HCT116 (cell line): ENCODE data around the gene NOTCH1. TPM values are rescaled to one million over a fixed set of nuclear protein-coding genes. Genes with fewer than 3 reads are reported as not detected.
A peak's percentile ranks its signal among the peaks of the same experiment; 100 is the strongest.

Experiments used
- ATAC-seq: fragments of 200-7000 bp; cut with Tn5 transposase; 2 replicates; pipeline ENCODE4 v1.9.1; 2020; ENCODE audit warnings: mild to moderate bottlenecking, moderate library complexity
- BruUV-seq: library from RNA; stranded (reverse); fragments of 400-500 nt; replicated peaks from 2 replicates; lab custom pipeline; 2021; lab: Mats Ljungman, UMichigan
- CTCF ChIA-PET: fragments of 300-600 bp; sonication (Branson Sonifier 250); formaldehyde crosslinking; loops from one replicate; lab custom pipeline; 2021; ENCODE audit warnings: antibody characterized with exemption; lab: Charles Lee
- POLR2A ChIA-PET: fragments of 300-600, 350-600 bp; sonication (Branson Sonifier 250); formaldehyde crosslinking; loops from one replicate; lab custom pipeline; 2021; ENCODE audit warnings: antibody characterized with exemption; lab: Charles Lee
- RAD21 ChIA-PET, 2 experiments: fragments of 300-600 bp; sonication (Branson Sonifier 250); formaldehyde crosslinking; loops; one replicate each; lab custom pipeline; 2023; ENCODE audit warnings: low total read pairs in 2 of 2; ENCODE audit not compliant: uncharacterized antibody in 2 of 2, unreplicated experiment in 2 of 2, low non-redundant PET in 1 of 2; lab: Charles Lee
- DNase-seq: peaks from one replicate; pipeline ENCODE4 v3.0.0-alpha.2; 2010; ENCODE audit warnings: low read depth, low spot score
- H2AFZ ChIP-seq: fragments of 200-600 bp; shearing (Covaris generic), sonication (generic); 2 replicates; pipeline ENCODE4 v1.6.1; 2017; ENCODE audit warnings: low read depth, mixed run types, mixed read lengths, antibody characterized with exemption, low read length; ENCODE audit not compliant: poor library complexity, severe bottlenecking
- H3K27ac ChIP-seq: 2 replicates; pipeline ENCODE4 v1.5.1; 2012; ENCODE audit warnings: low read depth, low read length
- H3K27me3 ChIP-seq: fragments of 200-600 bp; sonication (generic); 2 replicates; pipeline ENCODE4 v1.6.1; 2016; ENCODE audit warnings: mixed run types, low read length, mixed read lengths; ENCODE audit not compliant: insufficient read depth
- H3K36me3 ChIP-seq, 2 experiments: fragments of 200-500 bp in 1 of 2; fragments of 200-600 bp in 1 of 2; sonication (Bioruptor generic) in 1 of 2; sonication (generic) in 1 of 2; 2 replicates each; pipeline versions ENCODE4 v1.5.1 to v1.6.1; 2014 to 2016; ENCODE audit warnings: low read length in 2 of 2, inconsistent platforms in 1 of 2, mixed read lengths in 1 of 2, mixed run types in 1 of 2; ENCODE audit not compliant: insufficient read depth in 2 of 2, control insufficient read depth in 1 of 2
- H3K4me1 ChIP-seq, 2 experiments: fragments of 200-600 bp in 1 of 2; sonication (generic) in 1 of 2; 2 replicates each; pipeline versions ENCODE4 v1.5.1 to v1.6.1; 2012 to 2017; ENCODE audit warnings: low read length in 2 of 2, inconsistent platforms in 1 of 2, mild to moderate bottlenecking in 1 of 2, mixed read lengths in 1 of 2, mixed run types in 1 of 2, moderate library complexity in 1 of 2; ENCODE audit not compliant: insufficient read depth in 2 of 2, control insufficient read depth in 1 of 2
- H3K4me2 ChIP-seq: fragments of 200-600 bp; sonication (generic); 2 replicates; pipeline ENCODE4 v1.6.1; 2017; ENCODE audit warnings: mixed run types, low read length, mixed read lengths
- H3K4me3 ChIP-seq, 2 experiments: fragments of 200-600 bp in 1 of 2; sonication (generic) in 1 of 2; replicated peaks in 1 of 2; 2 replicates each; pipeline ENCODE4 v1.5.1; 2011 to 2016; ENCODE audit warnings: low read length in 2 of 2, control low read depth in 1 of 2, low read depth in 1 of 2, mild to moderate bottlenecking in 1 of 2, mixed read lengths in 1 of 2, mixed run types in 1 of 2
- H3K79me2 ChIP-seq: fragments of 200-600 bp; sonication (generic); 2 replicates; pipeline ENCODE4 v1.6.1; 2017; ENCODE audit warnings: mild to moderate bottlenecking, mixed run types, low read length, moderate library complexity, mixed read lengths; ENCODE audit not compliant: insufficient read depth
- H3K9ac ChIP-seq: fragments of 200-600 bp; sonication (generic); 2 replicates; pipeline ENCODE4 v1.6.1; 2016; ENCODE audit warnings: low read length, mixed read lengths
- H3K9me2 ChIP-seq: fragments of 200-600 bp; sonication (generic), shearing (Covaris generic); 2 replicates; pipeline ENCODE4 v1.6.1; 2017; ENCODE audit warnings: mixed run types, mild to moderate bottlenecking, moderate library complexity; ENCODE audit not compliant: insufficient read depth
- H3K9me3 ChIP-seq, 2 experiments: fragments of 200-500 bp in 1 of 2; fragments of 200-600 bp in 1 of 2; sonication (Bioruptor generic) in 1 of 2; sonication (generic) in 1 of 2; 2 replicates each; pipeline ENCODE4 v1.6.1; 2014 to 2017; ENCODE audit warnings: low read length in 2 of 2, mixed read lengths in 2 of 2, inconsistent platforms in 1 of 2, low read depth in 1 of 2, mild to moderate bottlenecking in 1 of 2, mixed run types in 1 of 2, moderate library complexity in 1 of 2; ENCODE audit not compliant: control insufficient read depth in 1 of 2, insufficient read depth in 1 of 2
- H4K20me1 ChIP-seq: fragments of 200-600 bp; sonication (generic), shearing (Covaris generic); 2 replicates; pipeline ENCODE4 v1.6.1; 2017; ENCODE audit warnings: mixed run types, mild to moderate bottlenecking, moderate library complexity; ENCODE audit not compliant: insufficient read depth
- CTCF ChIP-seq, 3 experiments: fragments of 200-600 bp in 1 of 3; sonication (generic) in 1 of 3; IDR thresholded peaks in 2 of 3; conservative IDR thresholded peaks in 1 of 3; 2 replicates each; pipeline ENCODE4 v1.5.1; 2012 to 2017; ENCODE audit warnings: low read depth in 2 of 3, low read length in 2 of 3, antibody characterized with exemption in 1 of 3, borderline replicate concordance in 1 of 3, control low read depth in 1 of 3, mild to moderate bottlenecking in 1 of 3, mixed read lengths in 1 of 3, mixed run types in 1 of 3, moderate library complexity in 1 of 3; ENCODE audit not compliant: insufficient read depth in 1 of 3
- ELF1 ChIP-seq: IDR thresholded peaks from 2 replicates; pipeline ENCODE4 v1.6.1; 2012; ENCODE audit warnings: low read depth, borderline replicate concordance
- POLR2AphosphoS5 ChIP-seq: IDR thresholded peaks from 2 replicates; pipeline ENCODE4 v1.6.1; 2011; ENCODE audit warnings: mild to moderate bottlenecking, low read depth, low read length, moderate library complexity
- SIN3A ChIP-seq: IDR thresholded peaks from 2 replicates; pipeline ENCODE4 v1.6.1; 2012; ENCODE audit warnings: low read depth
- SP1 ChIP-seq: IDR thresholded peaks from 2 replicates; pipeline ENCODE4 v1.6.1; 2012; ENCODE audit warnings: low read depth
- SRF ChIP-seq: IDR thresholded peaks from 2 replicates; pipeline ENCODE4 v1.6.1; 2012; ENCODE audit warnings: low read depth
- intact Hi-C: fragments of 100-400 bp; cut with micrococcal nuclease; formaldehyde crosslinking; loops from 2 replicates; pipeline ENCODE4 v1.10.0; 2022
- total RNA-seq: library from RNA; stranded (reverse); gene quantifications from one replicate; pipeline ENCODE4 v1.2.1, GENCODE V29; 2021; ENCODE audit not compliant: unreplicated experiment

Gene NOTCH1
- total RNA-seq, 1 experiment from 2014 or later: 36.2 TPM

- CTCF ChIA-PET: interaction anchor here (1.1 to 2.0 kb wide), 3 partner anchors 9 to 155 kb away, joined by 3 to 10 read pairs (median 5); no protein-coding TSS in a partner anchor
These were observed 7.0 kb downstream of the NOTCH1 start for GRCh38 chr9:136538599-136539426.

More at GRCh38 chr9:136538599-136539426, 7.0 kb downstream of the NOTCH1 start:
- Histone ChIP-seq H3K9me2 (no peaks in the 10 kb centered on the region), H3K27me3 (no peaks in the 10 kb centered on the region), H3K27ac (peak overlapping the region; percentile 75), H3K36me3 (peaks cover 12 to 15% of the 10 kb centered on the region in 2 experiments; a peak in 3 of 4 replicates), H3K9me3 (no peaks in the 10 kb centered on the region), H4K20me1 (peaks cover 2% of the 10 kb centered on the region; the same call in 1 of the 2 replicates), H2AFZ (no peak overlapping the region), H3K79me2 (peaks cover 67% of the 10 kb centered on the region), H3K9ac (peak overlapping the region; percentile 61; the same call in 1 of the 2 replicates), H3K4me2 (peak overlapping the region; percentile 71; the same call in 1 of the 2 replicates), H3K4me3 (no peak overlapping the region), H3K4me1 (peaks cover 29 to 42% of the 10 kb centered on the region in 2 experiments)
- BruUV-seq: no TSS peak
- ATAC-seq (no peak), DNase-seq (no peak)
- TF ChIP-seq CTCF (IDR thresholded peaks at IDR 0.05 in 2 of 3, conservative IDR thresholded peaks at IDR 0.05 in 1 of 3; ENCODE audit: borderline replicate concordance in 1 of 3, insufficient read depth in 1 of 3, low read depth in 2 of 3, low read length in 2 of 3) (no peak), SRF (no peak), ELF1 (no peak), SIN3A (no peak), POLR2AphosphoS5 (no peak), SP1 (no peak)
- ChIA-PET RAD21 (no interaction called here), POLR2A (interaction anchor here (0.6 to 1.4 kb wide), 2 partner anchors 10 to 13 kb away, joined by 4 to 6 read pairs; no protein-coding TSS in a partner anchor)
- intact Hi-C loops: loop anchor here (5.0 kb wide), 1 partner anchor 52 kb away; no protein-coding TSS in a partner anchor
